Stomach (tissue), 4 donors: ENCODE data around the gene LCN12.

Experiments
- CTCF ChIP-seq, 7 experiments: fragments of 450-650 bp in 4 of 7; fragments of 200-600 bp in 3 of 7; sonication (generic) in 3 of 7; IDR thresholded peaks; one replicate each; pipeline ENCODE4 v1.5.1; 2016 to 2019; ENCODE audit warnings: antibody characterized with exemption in 7 of 7, control low read depth in 2 of 7, mild to moderate bottlenecking in 1 of 7
- EP300 ChIP-seq: sonication (generic); formaldehyde crosslinking; IDR thresholded peaks from one replicate; pipeline ENCODE4 v1.6.1; 2017; ENCODE audit warnings: antibody characterized with exemption
- POLR2A ChIP-seq, 4 donors: fragments of 450-650 bp; IDR thresholded peaks; one replicate each; pipeline ENCODE4 v1.6.1; 2016; ENCODE audit warnings: antibody characterized with exemption in 4 of 4, control low read depth in 2 of 4, mild to moderate bottlenecking in 1 of 4, moderate library complexity in 1 of 4
- POLR2AphosphoS5 ChIP-seq, 3 donors: sonication (generic); formaldehyde crosslinking; IDR thresholded peaks; one replicate each; pipeline ENCODE4 v1.6.1; 2016; ENCODE audit warnings: antibody characterized with exemption in 3 of 3

GRCh38 chr9:136957461-136957860 lies 5.4 kb downstream of the LCN12 start:
- no peak for TF ChIP-seq CTCF (IDR thresholded peaks at IDR 0.05)
- no peak for TF ChIP-seq POLR2AphosphoS5 (IDR thresholded peaks at IDR 0.05)
- no peak for TF ChIP-seq POLR2A (IDR thresholded peaks at IDR 0.05)
- TF ChIP-seq EP300, result no peak
